Measurements from ENCODE around the gene TBRG4.
A peak's percentile ranks its signal among the peaks of the same experiment; 100 is the strongest.
"Not testable (repeated sequence)": the region's sequence is repeated elsewhere in the genome, so short reads cannot be mapped to it uniquely, and the experiment has no call there.

TBRG4 gene

DNA sequence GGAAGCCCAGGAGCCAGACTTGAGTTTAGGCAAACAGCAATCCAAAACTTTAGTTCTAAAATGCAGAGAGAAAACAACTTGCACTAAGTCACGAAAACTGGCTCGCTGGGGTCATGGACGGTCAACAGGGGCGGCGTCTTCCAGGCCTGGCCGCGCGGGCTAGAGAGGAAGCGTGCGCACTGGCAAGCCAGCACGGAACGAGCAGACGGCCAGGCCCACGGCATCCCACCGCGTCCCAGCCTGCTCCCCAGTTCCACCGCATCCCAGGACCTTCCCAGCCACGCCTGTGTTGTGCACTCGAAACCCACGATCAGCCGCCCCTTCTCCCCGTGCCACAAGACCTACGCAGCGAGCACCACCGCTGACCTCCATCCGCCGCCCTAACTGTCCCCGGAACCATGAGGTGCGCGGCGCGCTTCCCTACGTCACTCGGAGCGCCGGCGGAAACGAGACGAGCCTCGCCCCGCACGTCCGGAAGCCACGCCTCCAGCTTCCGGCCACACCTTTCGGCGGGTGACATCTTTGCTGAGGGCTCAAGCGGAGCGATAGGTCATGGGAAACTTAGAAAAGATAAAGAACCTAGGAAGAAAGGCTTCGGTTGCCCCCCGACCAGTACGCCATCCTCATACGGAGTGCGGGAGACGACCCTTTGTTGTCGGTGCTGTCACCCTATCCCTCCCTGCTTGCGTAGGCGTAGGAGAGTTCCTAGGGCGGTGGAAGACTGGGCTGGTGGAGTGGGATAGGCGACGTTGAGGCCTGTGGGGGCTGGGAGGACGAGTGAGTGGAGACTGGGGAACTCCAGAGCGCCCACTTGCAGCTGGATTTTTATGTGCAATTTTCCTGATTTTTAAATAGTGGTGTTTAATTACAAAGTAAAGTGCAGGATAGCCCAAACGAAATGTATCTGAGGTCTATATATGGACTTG, at the start of gene TBRG4:
Gene TBRG4 (minus strand): TSS at position 400 of the 926 bp plus-strand sequence. CDS start 2,460 bp downstream, outside the sequence.
- DNase-seq: peak; percentile 94 to 95

DNA sequence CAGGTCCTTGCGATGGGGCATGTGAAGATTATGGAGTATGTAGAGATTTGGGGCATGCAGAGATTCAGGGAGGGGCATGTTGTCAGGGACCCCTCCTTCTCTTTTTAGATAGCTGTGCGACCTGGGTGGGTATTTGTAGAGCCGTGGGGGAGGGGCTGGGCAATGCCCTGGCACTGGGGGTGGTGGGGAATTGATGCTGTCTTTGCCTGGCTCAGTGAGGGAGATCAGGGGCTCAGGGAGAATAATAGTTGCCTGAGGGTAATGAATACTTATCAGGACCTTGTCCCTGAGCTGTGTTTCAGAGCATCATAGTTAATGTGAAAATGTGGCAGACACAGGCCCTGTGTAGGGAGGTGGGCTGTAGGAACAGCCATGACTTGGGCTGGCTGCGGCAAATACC, 49.6 kb upstream of the TBRG4 start:
- DNase-seq: no peak

DNA sequence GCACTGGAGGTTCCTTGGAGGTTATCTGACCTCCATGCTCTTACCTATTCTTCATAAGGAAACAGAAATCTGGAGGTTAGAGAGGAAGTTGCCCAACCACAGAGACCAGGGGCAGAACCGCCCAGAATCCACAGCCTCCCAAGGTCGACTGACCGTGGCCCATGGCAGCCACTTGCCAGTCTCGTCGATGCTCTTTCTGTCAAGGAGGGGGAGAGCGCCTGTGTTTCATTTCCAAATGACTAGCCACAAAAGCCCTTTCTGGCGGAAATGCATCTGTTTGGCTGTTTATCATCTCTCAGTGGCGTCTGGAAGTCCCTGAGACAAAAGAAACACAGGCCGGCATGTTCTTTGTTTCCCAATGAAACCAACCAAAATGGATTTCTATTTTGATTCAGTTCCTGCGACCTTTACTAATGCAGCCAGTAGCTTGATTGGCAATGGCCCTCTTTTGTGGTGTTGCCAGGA, 49.0 kb upstream of the TBRG4 start:
- DNase-seq: no peak

DNA sequence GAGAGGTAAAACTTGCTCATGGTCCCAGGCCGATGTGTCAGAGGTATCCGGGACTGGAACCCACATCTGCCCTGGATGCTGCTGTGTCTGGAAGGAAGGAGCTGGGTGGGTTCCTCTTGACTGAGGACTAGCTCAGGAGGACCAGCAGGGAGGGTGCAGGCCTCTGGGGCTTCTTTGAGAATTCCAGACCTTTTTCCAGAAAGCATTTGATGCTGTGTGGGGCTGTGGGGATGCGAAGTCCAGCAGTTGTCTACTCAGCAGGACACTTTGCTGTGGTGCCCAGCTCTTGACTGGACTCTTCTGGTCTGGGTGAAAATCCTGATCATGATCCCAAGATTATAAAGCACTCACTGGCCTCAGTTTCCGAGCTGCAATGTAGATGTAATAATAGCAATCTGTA, 47.8 kb upstream of the TBRG4 start:
- DNase-seq: no peak

DNA sequence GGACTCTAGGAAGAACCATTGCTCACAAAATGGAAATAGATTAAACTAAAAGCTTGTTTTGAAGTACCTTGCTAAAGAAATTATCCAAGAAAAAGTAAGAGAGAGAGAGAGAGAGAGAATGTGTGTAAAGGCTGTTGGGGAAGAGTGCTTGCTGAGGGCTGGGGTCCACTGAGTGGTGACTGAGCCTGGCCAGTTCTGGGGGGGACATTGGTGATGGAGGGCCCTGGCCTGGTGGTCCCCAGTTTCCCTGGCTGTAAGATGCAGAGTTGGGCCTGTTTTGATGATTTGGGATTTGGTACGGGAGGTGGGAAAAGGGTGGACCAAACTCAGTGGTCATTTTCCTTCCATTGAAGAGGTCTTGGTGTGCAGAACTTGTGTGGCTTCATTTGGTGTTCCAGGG, 47.0 kb upstream of the TBRG4 start:
- no peak for DNase-seq

DNA sequence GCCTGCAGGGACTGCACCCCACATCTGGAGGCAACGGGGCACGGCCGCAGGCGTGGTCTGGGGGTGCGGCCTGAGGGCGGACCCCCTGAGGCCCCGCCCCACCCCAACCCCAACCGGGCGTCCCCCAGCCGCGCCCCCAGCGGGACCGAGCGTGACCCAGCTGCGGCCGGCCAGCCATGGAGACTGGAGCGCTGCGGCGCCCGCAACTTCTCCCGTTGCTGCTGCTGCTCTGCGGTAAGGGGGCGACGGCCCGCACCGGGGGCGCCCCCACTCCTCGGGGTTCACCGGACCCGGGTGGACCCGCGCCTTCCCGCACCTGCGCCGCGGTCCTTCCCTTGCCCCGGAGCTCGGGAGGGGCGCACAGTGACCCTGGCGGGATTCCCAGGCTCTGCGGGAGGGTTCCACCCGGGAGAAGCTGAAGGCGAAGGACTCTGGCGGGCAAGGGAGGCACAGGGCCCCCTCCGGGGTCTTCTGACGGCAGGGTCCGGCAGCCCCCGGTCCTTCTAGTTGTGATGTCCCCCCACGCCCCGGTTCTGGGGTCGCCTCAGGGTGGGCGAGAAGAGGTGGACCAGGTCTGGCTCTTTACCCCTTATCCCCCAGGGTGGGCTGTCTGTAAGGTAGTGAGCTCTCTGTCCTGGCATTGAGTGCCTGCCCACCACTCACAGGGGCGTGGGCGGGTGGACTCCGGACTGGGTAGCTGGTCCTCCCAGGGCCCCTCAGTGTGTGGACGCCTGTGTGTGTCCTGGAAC, 46.3 kb upstream of the TBRG4 start, which contains the start of gene RAMP3:
Gene RAMP3 (plus strand): TSS at position 139 of the 749 bp plus-strand sequence. CDS start 38 bp downstream, at position 177.
- DNase-seq: no peak

DNA sequence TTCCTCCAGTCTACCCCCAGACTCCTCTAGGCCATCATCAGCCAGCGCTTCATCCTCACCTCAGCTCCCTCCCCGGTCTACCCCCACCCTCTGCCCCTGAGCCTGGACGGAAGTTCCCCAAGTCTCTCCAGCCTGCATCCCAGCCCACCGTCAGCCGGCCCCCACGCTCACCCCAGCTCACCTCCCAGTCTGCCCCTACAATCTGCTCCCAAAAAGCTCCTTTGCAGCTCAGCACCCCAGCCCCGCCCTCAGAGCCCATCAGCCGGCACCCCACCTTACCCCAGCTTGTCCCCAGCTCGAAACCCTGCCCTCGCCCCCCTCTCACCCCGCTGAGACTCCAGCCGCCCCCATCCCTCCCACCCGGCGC, 45.8 kb upstream of the TBRG4 start:
- no peak for DNase-seq

DNA sequence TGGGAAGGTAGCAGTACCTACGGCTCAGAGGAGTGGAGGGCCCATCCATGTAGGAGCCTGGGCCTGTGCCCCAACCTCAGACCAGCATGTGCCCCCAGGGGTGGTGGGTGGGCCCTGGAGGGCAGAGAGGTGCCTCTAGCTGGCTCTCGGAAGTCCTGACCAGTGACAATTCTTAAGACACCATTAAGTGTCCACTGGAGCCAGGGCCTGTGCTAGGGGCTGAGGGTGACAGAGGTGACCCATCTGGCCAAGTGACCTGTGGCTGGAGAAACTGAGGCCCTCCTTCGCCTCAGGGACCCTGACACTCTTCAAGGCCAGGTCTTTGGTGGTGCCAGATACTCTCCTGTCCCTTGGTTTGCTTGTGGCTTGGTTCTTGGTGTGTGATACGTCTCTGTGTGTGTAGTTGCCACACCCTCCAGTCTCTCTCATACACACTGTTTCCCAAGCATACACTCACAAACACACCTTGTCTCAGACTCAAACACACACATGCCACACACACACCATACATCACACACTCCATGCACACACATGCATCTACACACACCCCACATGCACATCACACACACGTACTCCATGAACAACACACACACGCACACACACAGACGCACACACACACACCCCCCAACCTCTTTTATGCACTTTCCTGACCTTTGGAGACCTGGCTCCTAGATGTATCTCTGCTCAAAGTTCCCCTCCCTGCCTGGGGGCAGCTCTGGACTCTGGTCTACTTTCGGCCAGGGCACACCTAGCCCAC, 45.2 kb upstream of the TBRG4 start:
- no peak for DNase-seq

DNA sequence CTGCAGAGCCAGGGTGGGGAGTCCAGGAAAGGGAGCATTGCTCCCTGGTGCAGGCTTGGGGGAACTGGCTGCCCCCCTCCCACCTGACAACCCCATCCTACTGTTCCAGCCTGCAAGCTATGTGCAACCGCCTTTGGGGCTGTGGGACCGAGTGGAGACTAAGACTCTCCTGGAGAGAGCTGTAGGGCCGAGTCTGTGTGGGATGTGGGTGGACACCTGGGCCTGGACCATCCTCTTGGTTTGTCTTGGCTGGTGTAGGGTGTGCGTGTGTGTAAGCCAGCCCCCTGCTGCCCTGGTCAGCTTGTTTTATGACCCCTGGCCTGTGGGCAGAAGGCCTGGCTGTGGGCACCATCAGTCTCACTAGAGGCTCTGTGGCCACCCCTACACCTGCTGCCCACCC, 44.4 kb upstream of the TBRG4 start:
- no peak for DNase-seq

DNA sequence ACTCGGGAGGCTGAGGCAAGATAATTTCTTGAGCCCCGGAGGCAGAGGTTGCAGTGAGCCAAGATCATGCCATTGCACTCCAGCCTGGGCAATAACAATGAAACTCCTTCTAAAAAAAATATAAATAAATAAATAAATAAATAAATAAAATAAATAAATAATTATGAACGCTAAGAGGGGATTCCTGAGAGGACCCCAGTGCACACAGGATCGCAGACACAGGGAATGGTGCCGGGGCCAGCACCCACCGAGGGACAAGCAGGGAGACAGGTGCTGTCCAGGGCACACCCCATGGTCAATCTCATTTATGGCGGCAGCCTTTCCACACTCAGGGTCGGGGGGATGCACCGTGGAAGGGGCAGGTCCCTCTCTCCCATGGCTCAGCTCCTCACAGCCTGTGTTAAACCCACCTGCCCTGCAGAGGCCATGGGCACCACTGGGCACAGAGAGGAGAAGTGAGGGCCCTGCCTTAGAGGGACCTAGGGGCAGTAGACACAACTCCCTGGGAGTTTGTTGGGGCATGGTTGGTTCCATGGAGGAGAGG, 43.9 kb upstream of the TBRG4 start:
- DNase-seq: no peak

DNA sequence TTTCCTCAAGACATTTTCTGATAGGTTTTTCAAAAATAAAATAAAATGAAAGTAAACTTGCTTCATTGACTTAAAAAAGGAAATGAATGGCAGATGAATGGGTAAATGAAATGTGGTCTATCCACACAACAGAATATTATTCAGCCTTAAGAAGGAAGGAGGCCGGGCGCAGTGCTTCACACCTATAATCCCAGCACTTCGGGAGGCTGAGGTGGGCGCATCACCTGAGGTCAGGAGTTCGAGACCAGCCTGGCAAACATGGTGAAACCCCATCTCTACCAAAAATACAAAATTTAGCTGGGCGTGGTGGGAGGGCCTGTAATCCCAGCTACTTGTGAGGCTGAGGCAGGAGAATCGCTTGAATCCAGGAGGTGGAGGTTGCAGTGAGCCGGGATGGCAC, 42.4 kb upstream of the TBRG4 start:
- DNase-seq: not testable (repeated sequence)

DNA sequence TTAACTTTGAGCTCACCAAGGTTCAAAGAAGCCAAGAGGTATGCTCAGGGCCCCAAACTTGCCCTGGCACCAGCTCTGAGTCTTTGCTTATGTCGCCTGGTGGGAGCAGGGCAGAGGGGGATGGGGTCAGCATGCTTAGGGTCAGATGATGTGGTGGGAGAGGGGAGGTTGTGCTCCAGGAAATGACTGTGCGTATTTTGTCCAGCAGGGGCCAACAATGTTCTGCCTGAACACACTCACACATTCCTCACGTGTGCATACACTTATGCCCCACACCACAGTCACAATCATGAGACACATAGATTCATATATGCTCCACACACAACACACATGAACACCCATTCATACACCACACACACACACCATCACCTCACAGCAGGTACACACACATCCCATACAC, 41.7 kb upstream of the TBRG4 start:
- DNase-seq: no peak

DNA sequence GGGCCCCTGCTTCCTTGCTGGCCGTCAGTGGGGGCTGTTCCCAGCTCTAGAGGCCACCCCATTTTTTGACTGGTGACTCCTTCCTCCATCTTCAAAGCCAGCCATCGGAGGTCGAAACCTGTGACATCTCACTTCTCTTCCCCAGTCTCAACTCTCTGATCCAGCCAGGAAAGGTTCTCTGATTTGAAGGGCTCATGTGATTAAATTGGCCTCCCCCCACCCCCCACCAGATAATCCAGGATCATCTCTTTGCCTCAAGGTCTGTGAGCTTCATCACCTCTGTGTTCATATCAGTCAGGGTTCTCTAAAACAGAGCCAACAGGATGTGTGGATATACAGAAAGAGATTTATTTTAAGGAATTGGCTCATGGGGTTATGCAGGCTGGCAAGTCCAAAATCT, 40.5 kb upstream of the TBRG4 start:
- DNase-seq: no peak

DNA sequence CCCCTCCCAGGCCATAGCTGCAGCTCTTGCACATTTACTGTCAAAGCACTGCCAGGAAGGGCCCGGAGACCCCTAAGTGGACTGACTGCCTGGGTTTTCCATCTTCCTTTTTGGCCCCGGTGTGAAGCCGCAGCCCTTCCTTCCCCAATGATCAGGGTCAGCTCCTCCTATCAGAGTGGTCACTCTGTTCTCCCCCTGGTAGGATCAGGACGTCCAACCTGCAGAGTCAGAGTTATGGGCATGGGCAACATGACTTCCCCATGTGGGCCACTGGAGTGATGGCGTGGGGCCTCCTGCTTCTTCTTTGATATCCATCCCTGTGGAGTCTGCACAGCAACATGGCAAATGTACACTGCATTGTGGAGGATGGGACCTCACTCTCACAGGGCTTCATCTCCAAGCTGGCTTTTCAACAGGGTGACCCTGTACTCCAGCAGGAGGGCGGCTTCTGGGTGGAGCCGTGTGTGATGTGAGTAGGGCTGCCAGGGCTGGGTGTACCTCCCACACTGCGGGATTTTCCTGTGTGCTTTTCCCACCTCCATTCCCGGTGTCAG, 39.7 kb upstream of the TBRG4 start:
- DNase-seq: no peak

DNA sequence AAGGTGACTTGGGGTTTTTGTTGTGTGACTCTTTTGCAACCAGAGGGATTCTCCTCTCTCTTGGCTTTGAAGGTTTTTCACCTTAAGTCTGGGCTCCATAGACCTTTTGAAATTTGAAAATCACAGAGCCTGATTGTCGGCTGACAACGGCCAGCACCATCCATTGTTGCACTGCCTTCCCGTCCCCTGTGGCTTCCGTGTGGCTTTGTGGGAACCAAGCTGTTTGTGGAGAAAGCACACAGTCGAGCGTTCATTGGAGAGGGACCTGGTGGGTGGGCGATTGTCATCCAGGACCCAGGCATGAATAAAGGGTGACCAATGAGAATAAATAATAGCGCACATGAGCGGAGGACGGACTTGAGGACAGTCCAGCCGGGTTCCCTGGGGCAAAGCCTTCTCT, 38.7 kb upstream of the TBRG4 start:
- no peak for DNase-seq

DNA sequence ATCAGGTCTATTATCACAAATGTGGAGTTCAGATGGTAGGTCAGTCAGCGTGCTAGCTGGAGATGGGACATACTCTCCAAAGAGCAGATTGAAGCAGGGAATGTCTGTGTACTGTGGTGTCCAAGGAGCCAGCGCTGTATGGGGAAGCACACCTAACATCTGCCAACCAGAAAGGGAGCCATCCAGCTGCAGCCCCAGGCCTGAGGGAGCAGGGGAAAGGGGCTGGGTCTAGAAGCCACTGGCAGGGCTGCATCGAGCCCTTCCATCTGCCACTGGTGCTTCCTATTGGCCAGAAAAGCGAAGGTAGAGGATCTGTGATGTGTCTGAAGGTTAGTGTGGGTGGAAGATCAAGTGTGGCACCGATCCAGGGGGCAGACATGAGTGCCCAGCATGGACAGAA, 38.1 kb upstream of the TBRG4 start:
- DNase-seq: no peak

DNA sequence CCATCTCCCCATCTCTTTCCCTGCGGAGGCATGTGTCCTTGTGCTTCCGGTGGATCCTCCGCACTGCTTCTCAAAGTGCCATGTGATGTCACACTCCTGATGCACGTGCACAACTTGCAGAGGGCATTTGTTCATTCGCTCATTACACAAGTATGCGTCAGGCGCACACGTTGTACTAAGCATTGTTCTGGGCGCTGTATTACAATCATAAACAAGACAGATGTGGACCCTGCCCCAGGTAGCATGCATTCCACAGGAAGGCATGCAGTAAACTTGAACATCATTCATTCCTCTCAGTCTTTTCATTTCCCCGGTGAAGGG, 37.1 kb upstream of the TBRG4 start:
- DNase-seq: no peak

DNA sequence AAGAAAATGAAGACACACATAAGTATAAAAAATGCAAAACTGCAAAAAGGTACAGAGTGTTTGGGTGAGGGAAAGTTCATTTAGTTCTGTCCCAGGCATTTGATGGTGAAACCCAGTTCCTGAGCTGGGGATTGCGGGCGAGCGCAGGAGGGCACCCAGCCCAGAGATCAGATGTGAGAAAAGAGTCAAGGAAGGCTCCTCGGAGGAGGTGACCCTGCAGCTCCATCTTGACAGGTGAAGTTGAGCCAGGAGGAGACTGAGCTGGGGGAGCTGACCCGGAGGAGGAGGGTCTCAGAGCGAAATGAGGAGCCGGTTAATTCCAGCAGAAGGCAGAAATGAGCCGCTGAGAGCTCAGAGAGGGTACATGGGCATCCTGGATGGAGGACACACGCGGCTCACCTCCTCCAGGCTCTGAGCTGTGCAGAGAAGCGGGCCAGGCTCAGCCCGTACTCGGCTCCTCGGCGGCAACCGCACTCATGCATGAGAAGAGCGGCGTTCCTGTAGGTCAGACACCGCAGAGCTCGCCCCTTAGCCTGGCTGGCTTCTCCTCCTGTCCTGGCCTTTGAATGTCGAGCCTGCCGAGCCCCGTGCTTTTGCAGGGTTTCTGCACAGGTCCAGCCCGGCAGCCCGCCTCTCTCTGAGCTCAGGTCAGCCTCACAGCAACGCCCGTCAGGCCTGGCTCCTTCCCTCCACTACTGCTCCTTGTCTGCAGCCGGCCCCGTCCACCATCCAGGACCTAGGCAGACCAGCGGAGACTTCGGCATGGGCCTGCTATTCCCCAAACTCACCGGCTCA, 36.6 kb upstream of the TBRG4 start:
- no peak for DNase-seq

DNA sequence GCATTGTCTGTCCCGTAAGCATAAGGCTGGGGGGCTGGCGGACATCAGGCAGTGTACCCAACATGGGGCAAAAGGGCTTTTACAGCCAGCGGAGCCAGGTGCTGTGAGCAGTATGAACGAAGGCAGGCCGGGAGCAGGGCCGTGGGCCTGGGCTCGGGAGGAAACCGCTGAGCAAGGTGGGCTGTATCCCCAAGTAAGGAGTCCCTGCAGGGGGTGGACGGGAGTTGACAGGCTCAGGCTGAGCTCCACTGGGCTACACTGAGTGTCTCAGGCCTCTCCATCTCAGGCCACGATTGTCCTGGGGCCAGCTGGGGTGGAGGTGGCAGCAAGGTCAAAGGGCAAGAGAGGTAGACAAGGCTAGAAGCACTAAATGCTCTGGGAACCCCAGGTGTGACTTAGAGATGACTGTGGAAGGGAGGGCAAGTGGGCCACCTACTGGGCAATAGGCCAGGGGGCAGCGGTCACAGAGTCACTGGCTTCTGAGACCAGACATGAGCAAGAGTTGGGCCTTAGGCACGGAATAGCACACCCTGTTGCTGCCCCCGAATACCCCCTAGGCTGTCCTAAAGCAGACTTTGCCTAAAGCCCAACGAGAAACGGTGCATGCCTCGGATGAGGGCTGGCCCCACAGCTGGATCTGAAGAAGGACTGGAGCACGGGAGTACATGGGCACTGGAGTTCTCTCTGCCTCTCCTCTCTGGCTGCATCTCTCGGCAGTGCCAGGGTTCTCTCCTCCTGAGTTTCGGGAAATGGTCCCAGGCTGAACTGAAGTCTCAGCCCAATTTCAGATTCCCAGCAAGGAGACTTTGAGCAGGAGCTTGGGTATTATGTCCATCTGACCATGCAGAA, 35.3 kb upstream of the TBRG4 start:
- no peak for DNase-seq

DNA sequence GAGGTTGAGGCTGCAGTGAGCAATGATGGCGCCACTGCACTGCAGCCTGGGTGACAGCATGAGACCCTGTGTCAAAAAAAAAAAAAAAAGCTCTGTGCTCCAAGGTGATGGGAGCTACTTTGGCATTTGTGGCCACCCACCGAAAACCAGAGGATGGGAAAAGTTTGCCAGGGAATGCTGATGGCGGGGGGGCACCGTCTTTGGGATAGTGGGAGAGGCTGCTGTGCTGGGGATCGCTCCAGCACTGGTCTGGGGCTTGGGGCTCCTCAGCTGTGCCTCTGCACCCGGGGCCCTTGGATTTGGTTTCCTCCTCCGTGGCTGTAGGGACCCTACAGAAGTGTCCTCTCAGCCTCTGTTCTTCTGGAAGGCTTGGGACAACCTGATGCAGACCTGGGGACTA, 34.4 kb upstream of the TBRG4 start:
- no peak for DNase-seq

DNA sequence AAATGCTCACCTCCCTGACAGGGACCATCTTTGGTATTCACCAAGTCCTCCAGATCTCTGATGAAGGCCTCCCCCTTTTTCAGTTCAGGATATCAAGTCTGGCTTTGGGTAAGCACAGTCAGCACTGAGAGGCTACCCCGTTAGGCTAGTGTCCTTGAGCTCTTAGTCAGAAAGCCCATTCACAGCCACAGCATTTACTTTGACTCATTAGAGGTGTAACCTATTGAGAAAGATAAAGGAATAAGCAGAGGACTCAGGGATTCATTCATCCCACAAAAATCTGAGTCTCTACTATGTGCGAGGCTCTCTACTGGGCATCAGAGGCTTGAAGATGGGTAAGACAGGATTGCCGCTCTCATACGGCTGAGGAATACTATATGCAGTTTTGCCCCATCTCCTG, 32.1 kb upstream of the TBRG4 start:
- no peak for DNase-seq

Data from activated CD4-positive, alpha-beta T cell treated with anti-CD3 and anti-CD28 coated beads, Interleukin-2, amount 50 U/mL, for 48 hours (primary cell).